ENCODE measurements around the gene ARRDC2.

DNA sequence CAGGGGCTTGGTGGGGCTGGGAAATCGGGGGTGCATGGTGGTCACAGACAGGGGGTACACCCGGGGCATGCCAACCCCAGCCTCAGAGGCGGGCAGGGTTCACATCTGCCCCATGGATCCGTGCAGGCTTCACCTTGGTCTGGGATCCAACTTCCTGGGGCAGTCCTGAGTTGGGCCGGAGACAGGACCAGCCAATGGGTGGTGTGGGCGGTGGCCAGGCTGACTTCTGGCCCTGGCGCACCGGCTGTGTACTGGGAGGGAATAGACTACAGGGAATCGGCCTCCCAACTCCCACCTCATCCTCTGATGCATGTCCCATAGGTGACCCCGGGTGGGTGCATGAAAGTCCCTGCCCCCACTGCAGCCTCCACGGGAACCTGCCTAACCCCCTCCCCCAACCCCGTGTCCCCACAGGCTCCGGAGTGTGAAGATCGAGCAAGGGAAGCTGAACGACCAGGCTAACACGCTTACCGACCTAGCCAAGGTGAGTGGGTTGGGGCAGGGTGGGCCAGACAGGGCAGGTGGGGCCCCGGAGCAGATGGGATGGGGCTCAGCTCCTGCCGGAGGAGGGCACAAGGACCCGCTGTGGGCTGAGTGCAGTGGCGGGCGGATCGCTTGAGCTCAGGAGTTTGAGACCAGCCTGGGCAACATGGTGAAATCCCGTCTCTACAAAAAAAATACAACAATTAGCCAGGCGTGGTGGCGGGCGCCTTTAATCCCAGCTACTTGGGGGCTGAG is 14.7 kb upstream of the ARRDC2 start:
- TF ChIP-seq, protein P1, sequence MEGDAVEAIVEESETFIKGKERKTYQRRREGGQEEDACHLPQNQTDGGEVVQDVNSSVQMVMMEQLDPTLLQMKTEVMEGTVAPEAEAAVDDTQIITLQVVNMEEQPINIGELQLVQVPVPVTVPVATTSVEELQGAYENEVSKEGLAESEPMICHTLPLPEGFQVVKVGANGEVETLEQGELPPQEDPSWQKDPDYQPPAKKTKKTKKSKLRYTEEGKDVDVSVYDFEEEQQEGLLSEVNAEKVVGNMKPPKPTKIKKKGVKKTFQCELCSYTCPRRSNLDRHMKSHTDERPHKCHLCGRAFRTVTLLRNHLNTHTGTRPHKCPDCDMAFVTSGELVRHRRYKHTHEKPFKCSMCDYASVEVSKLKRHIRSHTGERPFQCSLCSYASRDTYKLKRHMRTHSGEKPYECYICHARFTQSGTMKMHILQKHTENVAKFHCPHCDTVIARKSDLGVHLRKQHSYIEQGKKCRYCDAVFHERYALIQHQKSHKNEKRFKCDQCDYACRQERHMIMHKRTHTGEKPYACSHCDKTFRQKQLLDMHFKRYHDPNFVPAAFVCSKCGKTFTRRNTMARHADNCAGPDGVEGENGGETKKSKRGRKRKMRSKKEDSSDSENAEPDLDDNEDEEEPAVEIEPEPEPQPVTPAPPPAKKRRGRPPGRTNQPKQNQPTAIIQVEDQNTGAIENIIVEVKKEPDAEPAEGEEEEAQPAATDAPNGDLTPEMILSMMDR (conservative IDR thresholded peaks at IDR 0.05) = no peak
- no peak for TF ChIP-seq EZH2 (IDR thresholded peaks at IDR 0.05; ENCODE audit: low read depth)

All from PC-9 (cell line).